HG02678 (cell line): Measurements from ENCODE around the gene NAPEPLD.
A peak's percentile ranks its signal among the peaks of the same experiment; 100 is the strongest.
"Not testable (repeated sequence)": the region's sequence is repeated elsewhere in the genome, so short reads cannot be mapped to it uniquely, and the experiment has no call there.

Experiments
- ATAC-seq: cut with Tn5 transposase; IDR thresholded peaks from one replicate; pipeline ENCODE4 v1.9.1; 2021; ENCODE audit warnings: mild to moderate bottlenecking, moderate library complexity; ENCODE audit not compliant: unreplicated experiment

NAPEPLD gene

GRCh38 chr7:103071000-103071399, 77.9 kb downstream of the NAPEPLD start:
- ATAC-seq = no peak

GRCh38 chr7:103068414-103069403, 80.2 kb downstream of the NAPEPLD start:
- ATAC-seq = no peak

GRCh38 chr7:103065667-103066066, 83.2 kb downstream of the NAPEPLD start:
- ATAC-seq = peak; percentile 69

- ATAC-seq = no peak
These were observed 85.0 kb downstream of the NAPEPLD start for GRCh38 chr7:103063895-103064294.

- no peak for ATAC-seq
These were observed 89.4 kb downstream of the NAPEPLD start for GRCh38 chr7:103059471-103059870.

- no peak for ATAC-seq
These were observed 90.8 kb downstream of the NAPEPLD start for GRCh38 chr7:103058122-103058521.

GRCh38 chr7:103056006-103056405, 92.9 kb downstream of the NAPEPLD start:
- not testable (repeated sequence) for ATAC-seq

GRCh38 chr7:103051519-103051918, 97.4 kb downstream of the NAPEPLD start:
- ATAC-seq = no peak
